ENCODE data around the gene LMAN1L.

The LMAN1L gene

DNA sequence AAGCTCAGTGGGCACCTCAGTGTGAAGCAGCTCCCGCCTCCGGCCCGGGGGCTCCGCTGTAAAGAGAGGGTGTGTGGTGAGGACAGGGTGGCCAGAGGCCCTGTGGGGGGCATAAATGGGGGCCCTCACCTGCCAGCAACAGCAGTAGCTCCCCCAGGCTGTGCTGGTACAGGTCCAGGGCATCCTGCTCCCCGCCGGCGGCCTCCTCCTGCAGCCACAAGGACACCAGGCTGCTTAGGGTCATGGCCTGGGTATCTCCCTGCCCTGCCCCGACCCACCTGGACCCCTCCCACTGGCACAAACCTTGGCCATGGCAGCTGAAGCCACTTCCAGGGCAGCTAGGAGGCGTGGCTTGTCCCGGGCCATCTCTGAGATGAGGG lies 25.5 kb downstream of the LMAN1L start:
- DNase-seq (ENCODE audit: low spot score) = no peak

DNA sequence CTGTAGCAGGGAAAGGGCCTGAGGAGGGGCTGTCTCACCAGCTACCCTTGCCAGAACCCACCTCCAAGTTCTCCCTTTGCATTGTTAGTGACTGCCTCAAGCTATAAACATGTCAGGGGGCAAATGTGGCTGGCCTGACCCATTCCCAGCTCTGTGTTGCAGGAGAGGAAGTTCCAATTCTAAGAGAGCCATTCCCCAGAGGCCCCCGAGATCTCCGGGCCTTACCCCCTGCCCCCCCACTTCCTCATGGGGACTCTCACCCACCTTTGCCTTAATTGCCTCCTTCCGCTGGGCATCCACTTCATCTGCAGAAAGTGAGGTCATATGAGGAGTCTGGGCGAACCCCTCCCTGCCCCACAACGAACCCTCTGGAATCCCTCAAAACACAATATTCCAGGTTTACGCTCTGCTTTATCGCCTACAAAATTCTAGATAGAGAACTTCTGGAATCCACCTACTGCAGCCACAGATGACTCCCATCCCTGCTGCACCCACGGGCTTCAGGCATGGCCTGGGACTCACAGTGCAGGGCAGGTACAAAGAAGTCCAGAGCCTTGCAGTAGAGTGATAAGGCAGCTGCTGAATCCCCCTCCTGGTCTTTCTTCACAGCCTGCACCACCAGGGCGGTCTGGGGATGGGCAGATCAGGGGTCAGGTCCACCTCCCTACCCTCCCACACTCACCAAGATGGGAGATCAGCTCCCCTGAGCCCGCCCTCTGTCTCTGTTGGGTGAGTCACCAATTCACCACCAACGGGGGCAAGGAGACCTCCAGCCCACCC lies 26.3 kb downstream of the LMAN1L start:
- no peak for DNase-seq (ENCODE audit: low spot score)

DNA sequence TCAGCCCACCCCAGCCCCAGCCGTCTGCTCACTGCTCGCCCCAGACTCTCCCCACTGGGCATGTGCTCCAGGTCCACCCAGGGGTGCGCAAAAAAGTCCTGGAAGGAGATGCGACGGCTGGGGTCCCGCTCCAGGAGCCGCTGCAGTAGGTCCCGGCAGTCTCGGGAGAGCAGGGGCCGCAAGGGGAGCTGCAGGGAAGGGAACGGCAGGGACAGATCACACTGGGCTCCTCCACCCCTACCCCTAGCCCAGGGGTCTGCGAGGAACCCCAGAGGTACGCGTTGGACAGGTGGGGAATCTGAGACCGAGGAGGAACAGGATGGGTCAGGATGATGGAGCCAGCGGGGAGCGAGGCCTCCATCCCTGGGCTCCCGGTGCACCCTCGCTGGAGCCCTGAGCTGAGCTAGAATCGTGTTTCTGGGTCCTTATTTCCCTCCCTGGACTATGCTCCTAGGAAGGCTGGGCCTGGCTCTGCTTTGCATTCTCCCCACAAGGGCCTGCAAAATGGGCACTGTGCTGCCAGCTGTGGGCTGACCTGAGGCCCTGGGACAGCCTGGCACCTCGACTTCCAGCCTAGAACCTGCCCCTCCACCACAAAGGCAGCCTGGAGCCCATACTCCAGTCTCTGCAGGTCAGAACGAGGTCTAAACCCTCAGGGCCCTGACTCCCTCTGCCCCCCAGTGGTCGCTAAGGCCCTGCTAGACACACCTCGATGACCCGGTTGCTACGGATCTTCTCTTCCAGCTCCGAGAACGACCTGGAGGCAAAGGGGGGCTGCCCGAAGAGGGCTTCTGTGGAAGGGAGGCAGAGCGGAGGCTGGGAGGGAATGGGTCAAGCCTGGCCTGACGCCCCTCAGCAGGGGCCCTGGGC lies 27.1 kb downstream of the LMAN1L start:
- DNase-seq (ENCODE audit: low spot score) = no peak

DNA sequence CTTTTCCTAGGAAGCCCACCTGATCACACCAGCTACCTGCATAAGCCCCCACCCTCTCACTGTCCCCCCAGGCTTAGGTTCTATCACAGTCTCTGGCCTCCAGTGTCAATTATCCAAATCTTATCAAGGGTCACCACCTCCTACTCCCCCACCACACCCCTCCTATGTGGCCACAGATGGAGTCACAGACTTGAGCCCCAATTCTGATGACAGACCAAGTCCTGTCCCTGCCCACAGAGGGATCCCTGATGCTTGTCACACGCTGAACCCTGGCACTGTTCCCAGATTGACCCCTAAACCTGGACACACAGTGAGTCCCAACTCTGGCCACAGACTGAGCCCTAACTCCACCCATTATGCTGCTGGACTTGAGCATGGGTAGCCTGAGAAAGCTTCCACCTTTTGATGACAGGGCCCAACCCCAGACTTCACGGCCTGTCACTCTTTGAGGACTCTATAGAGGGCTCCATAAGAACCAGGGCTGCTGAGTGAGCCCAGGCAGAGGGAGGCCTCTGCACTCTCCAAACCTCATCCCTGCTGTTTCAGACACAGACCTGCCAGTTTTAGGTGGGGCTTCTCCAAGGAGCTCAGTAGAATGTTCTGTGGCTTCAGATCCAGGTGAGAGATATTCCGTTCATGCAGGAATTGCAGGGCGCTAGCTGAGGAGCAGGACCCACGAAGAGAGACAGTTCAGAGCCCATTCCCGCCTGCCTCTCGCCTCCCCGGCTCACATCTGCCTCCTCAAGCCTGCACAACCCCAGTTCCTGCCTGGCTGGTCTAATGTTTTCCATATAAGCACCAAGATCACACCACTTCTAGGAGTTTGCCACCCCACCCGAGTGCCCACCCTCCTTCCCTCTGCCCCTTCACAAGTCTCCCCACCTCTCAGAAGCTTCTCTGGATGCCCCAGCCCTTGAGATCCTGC lies 28.5 kb downstream of the LMAN1L start:
- DNase-seq (ENCODE audit: low spot score) = no peak

DNA sequence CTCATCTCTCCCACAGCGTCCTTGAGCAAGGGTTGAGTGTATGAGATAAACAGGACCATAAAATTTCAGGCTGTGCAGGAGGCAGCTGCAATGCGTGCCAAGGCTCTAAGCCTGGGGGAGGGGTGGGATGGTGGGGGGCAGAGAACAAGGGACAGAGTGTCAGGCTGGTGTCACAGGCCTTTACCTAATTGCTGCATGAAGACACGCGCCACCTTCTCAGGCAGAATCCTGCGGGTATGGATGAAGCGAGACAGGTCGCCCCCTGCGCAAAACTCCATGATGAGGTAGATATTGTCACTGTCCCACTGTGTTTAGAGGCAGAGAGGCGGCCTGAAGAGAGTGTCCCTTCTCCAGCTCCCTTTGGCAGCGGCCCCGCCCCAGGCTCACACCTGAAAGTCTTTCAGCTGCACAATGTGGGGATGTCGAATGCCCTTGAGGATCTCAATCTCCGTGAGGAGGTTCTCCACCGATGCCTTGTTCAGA lies 29.3 kb downstream of the LMAN1L start:
- no peak for DNase-seq (ENCODE audit: low spot score)

DNA sequence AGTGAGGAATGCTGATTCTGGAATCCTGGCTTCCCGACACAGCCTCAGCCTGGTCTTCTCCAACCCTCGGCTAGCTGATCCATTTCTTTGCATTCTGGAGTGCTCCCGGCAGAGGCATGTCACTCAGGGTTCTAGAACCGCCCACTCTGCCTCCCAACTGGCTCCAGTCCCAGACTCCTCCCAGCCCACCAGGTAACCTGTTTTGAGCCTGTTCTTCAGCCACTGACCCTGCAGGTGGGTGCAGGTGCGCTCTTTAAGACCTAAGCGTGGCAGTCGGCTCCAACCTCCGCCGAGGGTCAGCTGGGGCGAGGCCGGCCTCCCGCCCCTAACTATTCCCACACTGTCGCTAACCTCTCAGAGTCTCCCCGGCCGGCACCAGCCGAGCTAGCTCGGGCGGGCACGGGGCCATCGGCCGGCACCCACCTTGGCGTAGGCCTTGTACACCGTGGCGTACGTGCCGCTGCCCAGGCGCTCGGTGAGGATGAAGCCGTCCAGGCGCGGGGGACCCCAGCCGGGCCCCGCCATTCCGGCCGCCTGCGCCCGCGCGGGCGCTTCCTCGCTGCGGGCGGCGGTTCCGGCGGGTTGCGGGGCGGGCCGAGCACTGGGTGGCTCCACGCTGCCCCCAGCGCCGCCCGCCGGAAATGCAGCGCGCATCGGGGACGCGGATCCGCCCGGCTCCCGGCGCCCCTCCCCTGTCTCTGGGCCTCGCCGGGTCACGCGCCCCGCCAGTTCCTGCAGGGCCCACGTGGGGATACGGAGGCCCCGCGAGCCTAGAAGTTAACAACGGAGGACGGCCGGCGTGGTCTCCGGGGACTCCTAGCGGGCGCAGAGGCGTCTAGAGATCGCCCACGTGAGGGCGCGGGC lies 30.2 kb downstream of the LMAN1L start, which contains the start of gene ULK3:
ULK3 (minus strand) TSS at position 576 of the 864 bp plus-strand sequence; CDS start at position 525, 51 bp downstream.
- DNase-seq (ENCODE audit: low spot score) = peak; percentile 96

DNA sequence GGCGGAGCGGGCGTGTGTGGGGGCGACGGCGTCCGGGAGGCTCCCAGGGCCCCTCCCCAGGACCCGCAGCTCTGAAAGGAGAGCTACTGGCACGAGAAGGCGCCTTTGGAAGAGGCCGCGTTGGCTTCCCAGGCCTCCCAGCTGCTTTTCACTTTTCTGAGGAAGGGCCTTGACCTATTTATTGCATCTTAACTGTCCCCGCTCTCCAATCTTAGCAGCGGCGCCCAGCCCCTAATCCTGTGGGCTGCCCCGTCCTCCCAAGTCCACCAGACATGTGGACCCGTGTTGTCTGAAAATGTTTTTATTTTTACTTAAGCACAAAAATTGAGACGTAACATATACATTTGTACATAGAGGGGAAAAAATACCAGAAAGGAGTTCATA lies 30.8 kb downstream of the LMAN1L start:
- no peak for DNase-seq (ENCODE audit: low spot score)

DNA sequence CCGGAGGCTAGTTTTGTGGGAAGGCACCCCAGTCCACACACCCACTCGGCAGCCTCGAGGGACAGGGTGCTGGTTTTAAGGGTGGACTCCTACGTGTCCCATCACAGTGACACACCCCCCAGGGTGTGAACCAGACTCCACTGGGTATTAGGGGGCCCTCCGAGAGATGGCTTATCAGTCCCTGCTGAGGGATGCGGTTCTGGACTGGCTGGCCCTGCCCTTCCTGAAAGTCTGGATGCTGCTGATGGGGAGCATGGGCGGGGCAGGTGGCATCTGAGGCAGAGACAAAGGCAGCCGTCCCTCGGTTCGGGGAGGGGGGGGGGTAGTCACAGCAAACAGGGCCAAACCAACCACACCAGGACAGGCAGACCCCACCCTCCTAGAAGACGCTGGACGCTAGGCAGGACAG lies 31.3 kb downstream of the LMAN1L start:
- no peak for DNase-seq (ENCODE audit: low spot score)

DNA sequence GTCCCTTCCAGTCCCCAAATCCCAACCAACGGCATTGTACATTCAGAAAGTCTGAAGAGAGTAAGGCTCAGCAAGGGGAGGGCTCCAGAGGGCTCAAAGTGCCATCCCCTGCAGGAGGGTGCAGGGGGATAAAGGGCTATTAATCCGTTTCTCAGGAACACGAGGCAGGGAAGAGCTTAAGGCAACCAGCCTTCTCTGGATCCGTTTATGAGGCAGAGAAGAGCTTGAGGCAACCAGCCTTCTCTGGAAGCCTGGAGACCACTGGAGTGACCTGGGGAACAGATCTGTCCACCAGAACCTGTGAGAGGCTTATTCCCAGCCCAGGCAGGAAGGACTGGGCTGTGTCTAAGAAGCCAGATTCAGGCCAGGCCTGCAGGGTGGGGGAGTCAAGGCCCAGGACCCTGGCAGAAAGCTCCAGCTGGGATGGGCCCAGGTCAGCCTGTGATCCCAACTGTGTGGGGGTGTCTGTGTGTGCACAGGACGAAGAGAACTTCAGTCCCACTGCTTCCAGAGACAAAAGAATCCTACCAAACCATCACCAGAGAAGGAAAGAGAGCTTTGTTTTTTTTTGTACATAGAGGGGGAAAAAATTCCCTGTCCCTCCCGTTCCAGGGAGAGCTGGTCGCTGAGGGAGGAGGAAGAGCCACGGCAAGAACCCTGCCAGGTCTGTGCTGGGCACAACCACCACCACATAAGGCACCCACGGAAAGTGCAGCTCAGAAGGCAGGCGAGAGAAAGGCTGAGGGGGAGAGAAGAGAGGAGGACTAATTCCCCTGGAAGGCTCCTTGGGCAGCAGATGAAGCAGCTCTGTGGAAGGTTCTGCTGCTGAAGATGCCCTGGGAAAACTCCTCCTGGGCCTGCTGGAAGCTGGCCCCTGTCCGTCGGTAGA lies 31.9 kb downstream of the LMAN1L start:
- no peak for DNase-seq (ENCODE audit: low spot score)

DNA sequence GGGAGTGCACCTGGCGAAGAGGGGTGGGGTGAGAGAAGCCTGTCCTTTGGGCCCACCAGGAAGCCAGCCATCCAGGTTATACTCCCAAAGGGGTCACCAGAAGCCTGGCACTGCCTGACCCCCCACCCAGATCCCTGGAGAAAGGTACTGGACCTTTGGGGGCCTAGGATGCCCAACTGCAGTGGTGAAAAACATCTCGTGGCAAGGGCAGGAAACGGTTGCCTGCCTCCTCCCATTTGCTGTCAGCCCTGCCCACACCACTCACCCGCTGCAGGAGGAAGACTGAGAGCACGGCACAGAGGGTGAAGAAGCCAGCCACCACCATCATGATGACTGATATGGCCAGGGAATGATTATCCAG lies 32.6 kb downstream of the LMAN1L start:
- no peak for DNase-seq (ENCODE audit: low spot score)

DNA sequence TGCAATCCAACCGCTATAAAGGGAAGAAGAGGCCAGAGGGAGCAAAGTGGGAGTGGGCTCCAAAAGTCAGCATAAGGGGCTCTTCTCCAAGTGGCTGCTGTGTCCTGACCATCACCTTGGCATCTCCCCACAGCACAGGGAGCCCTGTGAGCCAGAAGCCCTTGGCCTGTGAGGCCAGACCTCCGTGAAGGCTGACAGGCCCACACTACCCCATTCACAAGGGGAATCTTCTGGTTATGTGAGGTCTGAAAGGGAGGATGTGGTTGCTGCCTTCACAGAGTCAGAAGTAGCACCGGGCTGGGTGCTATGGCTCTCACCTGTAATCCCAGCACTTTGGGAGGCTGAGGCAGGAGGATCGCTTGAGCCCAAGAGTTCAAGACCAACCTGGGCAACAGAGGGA lies 32.9 kb downstream of the LMAN1L start:
- no peak for DNase-seq (ENCODE audit: low spot score)

DNA sequence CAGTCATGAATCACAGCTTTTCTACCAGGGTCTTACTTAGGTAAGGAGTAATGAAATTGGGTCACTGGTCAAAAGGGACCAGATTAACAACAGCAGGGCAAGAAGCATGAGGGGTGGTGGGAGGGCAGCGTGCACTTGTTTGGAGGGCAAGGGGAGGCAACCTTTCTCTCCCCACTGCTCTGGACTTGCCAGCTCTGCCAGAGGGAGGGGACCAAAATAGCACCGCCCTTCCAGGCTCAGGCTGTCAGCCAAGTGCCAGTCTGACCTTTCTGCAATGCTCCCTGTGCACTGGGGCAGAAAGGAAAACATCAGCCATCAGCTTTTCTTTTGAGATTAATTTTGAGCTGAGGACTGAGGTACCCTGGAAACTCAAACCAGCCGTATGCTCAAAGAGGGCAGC lies 34.8 kb downstream of the LMAN1L start:
- no peak for DNase-seq (ENCODE audit: low spot score)

DNA sequence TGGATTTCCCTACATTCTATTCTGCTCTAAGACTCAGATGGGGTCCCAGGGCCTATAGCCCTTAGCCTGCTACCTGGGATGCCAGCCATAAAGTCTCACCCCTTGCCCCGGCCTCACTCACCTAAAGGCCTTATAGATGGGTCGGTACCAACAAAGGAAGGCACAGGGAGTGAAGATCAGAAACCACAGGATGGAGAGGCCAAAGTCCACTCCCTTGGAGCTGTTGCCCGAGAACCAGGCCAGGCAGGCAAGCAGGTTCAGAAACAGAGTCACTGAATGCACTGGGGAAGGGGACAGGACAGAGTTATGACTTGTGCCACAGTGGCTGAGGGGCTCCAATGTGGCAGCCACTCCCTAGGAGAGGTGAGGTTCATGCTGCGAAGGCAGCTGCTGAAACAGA lies 37.8 kb downstream of the LMAN1L start:
- DNase-seq (ENCODE audit: low spot score) = no peak

DNA sequence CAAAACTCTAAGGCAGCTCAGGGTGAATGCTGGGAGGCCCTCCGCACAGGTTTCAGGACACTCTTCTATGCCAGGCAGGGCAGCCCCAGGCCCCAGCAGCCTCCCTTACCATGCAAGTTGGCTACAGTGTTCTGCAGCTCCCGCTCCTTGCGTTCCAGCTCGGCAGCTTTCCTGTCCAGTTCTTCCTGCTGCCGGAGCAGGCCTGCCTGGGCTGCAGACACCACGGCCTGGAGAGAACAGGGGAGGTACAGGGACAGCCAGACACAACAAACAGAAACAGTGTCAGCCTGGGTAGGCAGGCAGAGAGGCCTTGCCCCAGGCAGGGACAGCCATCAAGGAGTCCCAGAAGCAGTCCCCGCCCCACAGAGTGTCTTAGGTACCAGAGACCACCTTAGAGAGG lies 39.3 kb downstream of the LMAN1L start:
- DNase-seq (ENCODE audit: low spot score) = no peak

DNA sequence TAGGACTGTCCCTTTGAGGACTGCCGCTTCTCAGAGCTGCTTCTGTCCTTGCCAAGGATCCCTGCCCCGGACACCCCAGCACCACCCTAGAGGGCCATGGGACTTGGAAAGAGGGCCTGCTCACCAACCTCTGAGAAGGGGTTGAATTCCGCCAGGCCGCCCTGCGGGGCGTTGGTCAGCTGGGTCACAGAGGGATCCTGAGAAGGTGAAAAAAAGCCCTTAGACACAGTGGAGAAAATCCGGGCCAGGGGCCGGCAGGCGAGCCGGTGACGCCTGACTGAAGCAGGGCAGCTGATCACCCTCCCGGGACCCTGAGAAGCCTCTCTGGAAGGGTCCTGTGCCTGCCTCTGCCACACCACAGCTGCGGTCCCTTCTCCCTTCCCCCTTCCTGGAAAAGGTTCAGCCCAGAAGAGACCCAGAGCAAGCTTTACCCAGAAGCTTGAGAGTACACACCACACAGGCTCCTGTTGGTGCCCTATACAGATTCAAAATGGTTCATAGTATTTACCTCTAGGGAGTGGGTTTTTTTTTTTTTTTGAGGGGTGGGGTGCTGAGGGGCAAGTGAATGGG lies 41.9 kb downstream of the LMAN1L start:
- no peak for DNase-seq (ENCODE audit: low spot score)

DNA sequence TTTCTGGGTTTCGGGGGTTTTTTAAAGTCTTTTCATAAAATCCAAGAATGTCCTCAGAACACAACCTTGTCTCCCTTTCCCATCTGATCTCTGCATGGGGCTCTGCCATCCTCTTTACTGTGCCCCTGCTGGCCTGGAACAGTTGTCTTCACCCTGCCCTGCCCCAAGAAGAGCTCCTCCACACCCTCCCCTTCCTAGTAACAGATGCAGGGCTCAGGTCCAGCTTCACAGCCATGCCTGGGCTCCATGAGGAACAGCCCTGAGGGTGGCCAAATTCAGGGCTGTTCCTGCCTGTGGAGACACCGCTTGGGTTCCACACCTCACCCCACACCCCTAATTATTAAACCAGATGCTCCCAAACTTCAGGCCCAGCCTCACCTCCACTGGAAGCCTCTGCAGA lies 43.2 kb downstream of the LMAN1L start:
- no peak for DNase-seq (ENCODE audit: low spot score)

DNA sequence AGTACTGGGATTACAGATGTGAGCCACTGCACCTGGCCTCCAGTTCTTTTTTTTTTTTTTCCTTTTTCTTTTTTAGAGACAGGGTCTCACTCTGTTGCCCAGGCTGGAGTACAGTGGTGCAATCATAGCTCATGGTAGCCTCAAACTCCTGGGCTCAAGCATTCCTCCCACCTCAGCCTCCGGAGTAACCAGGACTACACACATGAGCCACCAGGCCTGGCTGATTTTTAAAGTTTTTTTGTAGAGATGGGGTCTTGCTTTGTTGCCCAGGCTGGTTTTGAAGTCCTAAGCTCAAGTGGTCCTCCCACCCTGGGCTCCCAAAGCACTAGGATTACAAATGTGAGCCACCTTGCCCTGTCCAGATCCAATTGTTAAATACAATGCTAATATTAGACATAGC lies 43.9 kb downstream of the LMAN1L start:
- DNase-seq (ENCODE audit: low spot score) = no peak

DNA sequence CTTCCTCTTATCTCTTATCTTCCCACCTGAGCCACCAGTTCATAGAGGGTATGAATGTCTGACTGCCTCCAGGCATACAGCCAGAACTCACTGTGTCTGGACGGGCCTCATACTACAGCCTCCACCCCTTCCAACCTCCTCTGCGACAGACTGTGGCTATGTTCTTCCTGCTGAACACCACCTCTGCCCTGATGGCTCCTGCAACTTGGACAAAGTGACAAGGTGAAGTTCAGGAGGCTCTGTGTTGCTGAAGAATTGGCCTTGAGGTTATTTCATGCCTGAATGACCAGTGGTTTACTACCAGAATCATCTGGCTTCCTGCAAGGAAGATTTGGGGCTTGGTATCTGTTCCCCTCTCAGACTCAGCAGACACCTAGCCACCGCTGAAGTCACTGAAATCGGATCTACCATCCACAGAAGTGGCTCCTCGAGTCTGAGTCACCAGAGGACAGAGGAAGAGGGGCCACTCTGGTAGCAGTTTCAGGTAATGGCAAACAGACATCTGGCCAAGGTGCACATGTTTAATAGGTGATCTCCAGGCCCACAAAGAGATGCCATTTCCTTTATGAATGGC lies 44.5 kb downstream of the LMAN1L start:
- DNase-seq (ENCODE audit: low spot score) = peak; percentile 31

DNA sequence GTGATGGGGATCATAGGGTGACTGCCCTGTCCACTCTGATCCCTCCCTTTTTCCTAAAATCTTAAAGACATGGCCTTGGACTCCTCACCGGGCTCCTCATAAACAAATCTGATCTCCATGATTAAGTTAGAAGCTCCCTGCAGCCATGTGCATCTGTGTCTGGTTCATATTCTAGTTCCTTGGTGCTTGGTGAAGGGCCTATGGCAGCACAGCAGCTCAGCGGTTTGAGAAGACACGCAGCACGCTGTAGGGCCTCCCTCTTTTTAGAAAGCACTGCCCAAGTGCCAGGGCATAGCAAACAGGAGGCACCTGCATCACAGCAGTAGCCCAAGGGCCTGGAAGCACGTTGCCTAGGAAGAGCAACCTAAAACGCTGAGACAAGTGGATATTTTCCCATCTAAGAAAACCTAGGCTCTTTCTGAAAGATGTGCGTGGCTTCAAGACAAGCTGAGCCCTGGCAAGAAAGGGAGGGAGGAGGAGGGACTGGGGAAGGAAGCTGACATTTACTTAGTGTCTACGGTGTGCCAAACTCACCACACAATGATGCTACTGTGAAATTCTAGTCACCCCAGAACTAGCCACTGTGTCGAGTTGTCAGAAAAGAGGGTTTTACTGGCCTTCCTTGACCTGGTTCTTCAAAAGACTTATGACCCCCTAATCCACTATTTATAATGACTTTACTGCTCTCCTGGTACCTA lies 45.2 kb downstream of the LMAN1L start:
- no peak for DNase-seq (ENCODE audit: low spot score)

Data from NAMALWA (cell line).